Mesenchymal stem cell (in vitro differentiated cells and primary cell): ENCODE measurements around the gene KDM4C.

Source experiments
- DNase-seq: peaks from one replicate; pipeline ENCODE4 v3.0.0-alpha.2; 2013
- H2AFZ ChIP-seq: one replicate; pipeline ENCODE4 v1.6.1; 2013; ENCODE audit warnings: low read depth, mild to moderate bottlenecking, control low read depth, inconsistent platforms, low read length, moderate library complexity
- H2AK5ac ChIP-seq: 2 replicates; pipeline ENCODE4 v1.6.1; 2013; ENCODE audit warnings: low read length, moderate library complexity, mild to moderate bottlenecking, inconsistent platforms; ENCODE audit not compliant: severe bottlenecking
- H2BK120ac ChIP-seq: one replicate; pipeline ENCODE4 v1.6.1; 2013; ENCODE audit warnings: low read depth, mild to moderate bottlenecking, inconsistent platforms, low read length, moderate library complexity
- H2BK12ac ChIP-seq, 2 experiments: one replicate each; pipeline ENCODE4 v1.6.1; 2013; ENCODE audit warnings: inconsistent platforms in 2 of 2, low read length in 2 of 2, mild to moderate bottlenecking in 2 of 2, moderate library complexity in 2 of 2, control low read depth in 1 of 2
- H2BK15ac ChIP-seq: one replicate; pipeline ENCODE4 v1.6.1; 2013; ENCODE audit warnings: mild to moderate bottlenecking, low read depth, inconsistent platforms; ENCODE audit not compliant: poor library complexity, severe bottlenecking
- H2BK5ac ChIP-seq: 2 replicates; pipeline ENCODE4 v1.6.1; 2013; ENCODE audit warnings: low read depth, mild to moderate bottlenecking, low read length, control low read depth, inconsistent platforms; ENCODE audit not compliant: poor library complexity, severe bottlenecking
- H3K14ac ChIP-seq, 2 experiments: one replicate each; pipeline ENCODE4 v1.6.1; 2013; ENCODE audit warnings: inconsistent platforms in 2 of 2, low read length in 2 of 2, control low read depth in 1 of 2, mild to moderate bottlenecking in 1 of 2, moderate library complexity in 1 of 2
- H3K18ac ChIP-seq, 2 experiments: one replicate each; pipeline ENCODE4 v1.6.1; 2013; ENCODE audit warnings: inconsistent platforms in 2 of 2, low read length in 2 of 2, control low read depth in 1 of 2, low read depth in 1 of 2, mild to moderate bottlenecking in 1 of 2
- H3K23ac ChIP-seq, 2 experiments: one replicate each; pipeline ENCODE4 v1.6.1; 2013; ENCODE audit warnings: inconsistent platforms in 2 of 2, low read length in 2 of 2, mild to moderate bottlenecking in 2 of 2, moderate library complexity in 2 of 2, control low read depth in 1 of 2
- H3K27ac ChIP-seq: 2 replicates; pipeline ENCODE4 v1.5.1; 2013; ENCODE audit warnings: mild to moderate bottlenecking, moderate library complexity, low read length, control low read depth, inconsistent platforms; ENCODE audit not compliant: poor library complexity, severe bottlenecking
- H3K27me3 ChIP-seq, 2 experiments: 2 replicates each; pipeline versions ENCODE4 v1.6.1 to v1.7.0; 2013; ENCODE audit warnings: low read length in 2 of 2, mild to moderate bottlenecking in 2 of 2, moderate library complexity in 2 of 2, control low read depth in 1 of 2, inconsistent platforms in 1 of 2; ENCODE audit not compliant: control insufficient read depth in 1 of 2, insufficient read depth in 1 of 2
- H3K36me3 ChIP-seq, 2 experiments: 2 replicates each; pipeline versions ENCODE4 v1.6.1 to v1.7.0; 2013; ENCODE audit warnings: low read length in 2 of 2, control low read depth in 1 of 2, inconsistent platforms in 1 of 2, low read depth in 1 of 2, mild to moderate bottlenecking in 1 of 2; ENCODE audit not compliant: insufficient read depth in 2 of 2, control insufficient read depth in 1 of 2
- H3K4ac ChIP-seq, 2 experiments: one replicate each; pipeline ENCODE4 v1.6.1; 2013; ENCODE audit warnings: inconsistent platforms in 2 of 2, low read length in 2 of 2, mild to moderate bottlenecking in 2 of 2, moderate library complexity in 2 of 2, control low read depth in 1 of 2, low read depth in 1 of 2
- H3K4me1 ChIP-seq: 2 replicates; pipeline ENCODE4 v1.6.1; 2013; ENCODE audit warnings: low read depth, low read length, control low read depth; ENCODE audit not compliant: control insufficient read depth, insufficient read depth
- H3K4me2 ChIP-seq: 2 replicates; pipeline ENCODE4 v1.6.1; 2013; ENCODE audit warnings: low read length, mild to moderate bottlenecking, inconsistent platforms; ENCODE audit not compliant: poor library complexity, severe bottlenecking
- H3K4me3 ChIP-seq, 2 experiments: 2 replicates each; pipeline versions ENCODE4 v1.5.1 to v1.7.0; 2013; ENCODE audit warnings: low read length in 2 of 2, mild to moderate bottlenecking in 2 of 2, control low read depth in 1 of 2, low read depth in 1 of 2; ENCODE audit not compliant: insufficient read depth in 1 of 2
- H3K79me1 ChIP-seq: replicated peaks from 2 replicates; pipeline ENCODE4 v1.6.1; 2013; ENCODE audit warnings: mild to moderate bottlenecking, control low read depth, low read length, inconsistent platforms; ENCODE audit not compliant: poor library complexity, severe bottlenecking
- H3K9ac ChIP-seq: 2 replicates; pipeline ENCODE4 v1.7.0; 2013; ENCODE audit warnings: mild to moderate bottlenecking, low read length, moderate library complexity
- H3K9me3 ChIP-seq: 2 replicates; pipeline ENCODE4 v1.7.0; 2013; ENCODE audit warnings: mild to moderate bottlenecking, low read length; ENCODE audit not compliant: control insufficient read depth
- H4K8ac ChIP-seq: one replicate; pipeline ENCODE4 v1.6.1; 2013; ENCODE audit warnings: inconsistent platforms, mild to moderate bottlenecking, low read length, moderate library complexity
- H4K91ac ChIP-seq: one replicate; pipeline ENCODE4 v1.6.1; 2013; ENCODE audit warnings: mild to moderate bottlenecking, low read length, inconsistent platforms
- WGBS: methylation state at CpG from one replicate; pipeline ENCODE4 v1.1.7; 2013; ENCODE audit warnings: mixed read lengths; 5-methylcytosine and 5-hydroxymethylcytosine counted together

Gene KDM4C

GRCh38 chr9:6986141-6986815 is 228.5 kb downstream of the KDM4C start:
- Histone ChIP-seq H3K36me3 (peaks cover 2 to 74% of the 10 kb centered on the region in 2 experiments), H3K27me3 (no peaks in the 10 kb centered on the region), H3K9me3 (no peaks in the 10 kb centered on the region), H4K91ac (no peak overlapping the region), H3K18ac (no peak overlapping the region), H3K4me3 (no peak overlapping the region), H2BK12ac (no peak overlapping the region), H2BK15ac (no peak overlapping the region), H2AFZ (no peak overlapping the region), H3K4me1 (no peaks in the 10 kb centered on the region), H3K4me2 (no peak overlapping the region), H2BK5ac (no peak overlapping the region), H2AK5ac (no peak overlapping the region), H3K23ac (no peak overlapping the region), H3K27ac (no peak overlapping the region), H3K79me1 (no peaks in the 10 kb centered on the region), H4K8ac (no peak overlapping the region), H3K4ac (no peak overlapping the region), H3K14ac (no peak overlapping the region), H2BK120ac (no peak overlapping the region), H3K9ac (no peak overlapping the region)
- WGBS, result 97% methylated on average over 2 of the region's 5 CpGs
- DNase-seq, result no peak

- H2BK120ac ChIP-seq, result no peak overlapping the region
- no peaks in the 10 kb centered on the region for H3K9me3 ChIP-seq
- no peak overlapping the region for H3K18ac ChIP-seq
- H3K4me2 ChIP-seq, result no peak overlapping the region
- no peak overlapping the region for H2BK5ac ChIP-seq
- H4K8ac ChIP-seq, result no peak overlapping the region
- H4K91ac ChIP-seq, result no peak overlapping the region
- no peak overlapping the region for H2AK5ac ChIP-seq
- H3K4ac ChIP-seq, result no peak overlapping the region
- H3K4me1 ChIP-seq, result no peaks in the 10 kb centered on the region
- H3K14ac ChIP-seq, result no peak overlapping the region
- H3K27me3 ChIP-seq, result no peaks in the 10 kb centered on the region
- WGBS, result 100% methylated on average over 2 of the region's 3 CpGs
- H3K4me3 ChIP-seq, result no peak overlapping the region
- no peak overlapping the region for H2BK12ac ChIP-seq
- H3K79me1 ChIP-seq, result no peaks in the 10 kb centered on the region
- DNase-seq, result no peak
- H2BK15ac ChIP-seq, result no peak overlapping the region
- H3K23ac ChIP-seq, result no peak overlapping the region
- no peak overlapping the region for H3K9ac ChIP-seq
- H3K36me3 ChIP-seq, result peaks cover 2 to 75% of the 10 kb centered on the region in 2 experiments
- no peak overlapping the region for H2AFZ ChIP-seq
- H3K27ac ChIP-seq, result no peak overlapping the region
Observed at GRCh38 chr9:6987381-6987780, 229.6 kb downstream of the KDM4C start.

- Histone ChIP-seq H3K79me1 (no peaks in the 10 kb centered on the region), H2BK15ac (no peak overlapping the region), H3K18ac (no peak overlapping the region), H3K27ac (no peak overlapping the region), H3K23ac (no peak overlapping the region), H4K8ac (no peak overlapping the region), H3K14ac (no peak overlapping the region), H3K4me1 (no peaks in the 10 kb centered on the region), H3K9me3 (no peaks in the 10 kb centered on the region), H3K9ac (no peak overlapping the region), H4K91ac (no peak overlapping the region), H2AK5ac (no peak overlapping the region), H3K36me3 (peaks cover under 1 to 76% of the 10 kb centered on the region in 2 experiments), H3K27me3 (no peaks in the 10 kb centered on the region), H2BK12ac (no peak overlapping the region), H3K4me3 (no peak overlapping the region), H2BK5ac (no peak overlapping the region), H2BK120ac (no peak overlapping the region), H3K4ac (no peak overlapping the region), H3K4me2 (no peak overlapping the region), H2AFZ (no peak overlapping the region)
- 100% methylated on average over 1 of the region's 1 CpG for WGBS
- DNase-seq, result no peak
Observed at GRCh38 chr9:6991418-6991817, 233.6 kb downstream of the KDM4C start.

GRCh38 chr9:6996061-6996854 is 238.5 kb downstream of the KDM4C start:
- no peak overlapping the region for H2BK5ac ChIP-seq
- no peak overlapping the region for H4K8ac ChIP-seq
- no peak overlapping the region for H3K4me2 ChIP-seq
- H3K4me1 ChIP-seq, result no peaks in the 10 kb centered on the region
- H3K18ac ChIP-seq, result no peak overlapping the region
- no peak overlapping the region for H3K27ac ChIP-seq
- no peak overlapping the region for H2BK12ac ChIP-seq
- H2AK5ac ChIP-seq, result no peak overlapping the region
- no peak overlapping the region for H3K14ac ChIP-seq
- H3K9ac ChIP-seq, result no peak overlapping the region
- H3K9me3 ChIP-seq, result no peaks in the 10 kb centered on the region
- no peak overlapping the region for H3K23ac ChIP-seq
- peaks cover 0 to 49% of the 10 kb centered on the region in 2 experiments for H3K36me3 ChIP-seq
- WGBS, result 84% methylated on average over 7 of the region's 7 CpGs
- no peak overlapping the region for H2AFZ ChIP-seq
- H3K79me1 ChIP-seq, result no peaks in the 10 kb centered on the region
- H4K91ac ChIP-seq, result no peak overlapping the region
- no peak overlapping the region for H3K4ac ChIP-seq
- H2BK15ac ChIP-seq, result no peak overlapping the region
- H2BK120ac ChIP-seq, result no peak overlapping the region
- H3K27me3 ChIP-seq, result no peaks in the 10 kb centered on the region
- H3K4me3 ChIP-seq, result no peak overlapping the region
- peak; percentile 5 for DNase-seq
